Stimulated activated CD8-positive, alpha-beta memory T cell treated with anti-CD3 and anti-CD28 coated beads, Interleukin-12 subunit alpha, Interleukin-12 subunit beta, amount 100 ng/mL, for 4 hours (primary cell): Measurements from ENCODE around the gene ANKRD27.
"Not testable (repeated sequence)": the region's sequence is repeated elsewhere in the genome, so short reads cannot be mapped to it uniquely, and the experiment has no call there.

Experiments used
- DNase-seq: peaks from one replicate; pipeline ENCODE4 v3.0.0-alpha.2; 2020; ENCODE audit warnings: low read depth

The ANKRD27 gene

DNA sequence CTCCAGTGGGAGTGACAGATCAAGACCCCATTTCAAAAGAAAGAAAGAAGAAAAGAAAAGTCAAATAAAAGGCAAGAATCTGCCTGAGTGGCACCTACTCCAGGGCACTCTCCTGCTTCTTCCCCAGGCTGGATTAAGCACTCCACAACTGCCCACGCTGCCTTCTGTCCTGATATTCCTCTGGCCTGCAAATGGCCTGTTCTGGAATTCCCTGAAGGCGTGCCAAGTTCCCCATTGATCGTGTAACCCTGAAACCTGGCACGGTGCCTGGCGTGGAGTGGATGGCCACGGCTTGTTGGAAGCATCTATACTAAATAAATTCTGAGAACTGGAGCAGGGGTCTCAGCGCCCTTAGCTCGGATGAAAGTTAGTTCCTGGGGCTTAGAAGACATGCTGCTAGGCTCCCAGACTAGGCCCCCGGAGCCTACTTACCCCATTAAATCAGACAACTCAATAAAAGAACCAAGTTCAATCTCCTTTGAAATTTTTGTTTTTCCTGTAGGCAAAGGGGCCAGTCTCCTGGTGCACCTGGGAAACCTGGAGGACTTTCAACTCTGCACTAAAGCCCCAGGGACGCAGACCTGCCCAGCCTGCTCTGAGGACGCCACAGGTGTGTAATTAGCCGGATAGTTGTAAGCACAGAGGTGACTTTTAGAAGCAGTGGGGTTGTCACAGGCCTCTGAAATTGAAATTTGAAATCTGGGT is 21.9 kb downstream of the ANKRD27 start:
- DNase-seq = no peak

DNA sequence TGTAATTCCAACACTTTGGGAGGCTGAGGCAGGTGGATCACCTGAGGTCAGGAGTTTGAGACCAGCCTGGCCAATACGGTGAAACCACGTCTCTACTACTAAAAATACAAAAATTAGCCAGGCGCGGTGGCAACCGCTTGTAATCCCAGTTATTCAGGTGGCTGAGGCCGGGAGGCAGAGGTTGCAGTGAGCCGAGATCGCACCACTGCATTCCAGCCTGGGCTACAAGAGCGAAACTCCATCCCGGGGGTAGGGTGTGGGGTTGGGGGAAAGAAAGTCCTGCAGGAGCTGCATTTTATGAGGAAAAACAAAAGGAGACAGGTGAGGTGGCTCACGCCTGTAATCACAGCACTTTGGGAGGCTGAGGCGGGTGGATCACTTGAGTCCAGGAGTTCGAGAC is 22.6 kb downstream of the ANKRD27 start:
- DNase-seq = not testable (repeated sequence)

DNA sequence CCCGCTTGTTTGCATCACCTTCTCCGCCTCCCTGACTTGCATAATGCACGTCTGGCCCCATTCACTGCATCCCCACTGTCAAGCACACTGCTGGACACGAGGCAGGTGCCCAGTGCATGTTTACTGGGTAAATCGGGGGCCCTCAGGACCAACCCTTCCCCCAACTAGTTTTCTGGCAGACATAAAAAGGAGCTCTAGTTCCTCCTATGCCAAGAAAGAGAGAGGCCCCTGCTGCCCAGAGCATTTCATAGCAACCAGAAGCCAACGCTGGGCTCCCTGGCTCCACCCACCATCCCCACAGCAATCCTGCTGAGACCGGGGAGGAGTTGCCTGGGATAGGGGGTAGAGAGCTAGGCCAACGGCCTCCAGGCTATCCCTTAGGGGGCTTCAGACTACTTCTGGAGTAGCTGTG is 23.2 kb downstream of the ANKRD27 start:
- DNase-seq = no peak

DNA sequence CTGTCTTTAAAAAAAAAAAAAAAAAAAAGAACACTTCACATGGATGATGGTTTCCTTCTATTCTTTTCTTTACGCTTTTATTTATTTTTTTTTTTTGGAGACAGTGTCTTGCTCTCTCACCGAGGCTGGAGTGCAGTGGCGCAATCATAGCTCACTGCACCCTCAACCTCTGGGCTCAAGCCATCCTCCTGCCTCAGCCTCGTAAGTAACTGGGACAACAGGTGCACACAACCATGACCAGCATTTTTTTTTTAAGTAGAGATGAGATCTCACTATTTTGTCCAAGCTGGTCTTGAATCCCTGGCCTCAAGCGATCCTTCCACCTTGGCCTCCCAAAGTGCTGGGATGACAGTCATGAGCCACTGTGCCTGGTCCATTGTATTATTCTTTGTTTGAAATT is 24.3 kb downstream of the ANKRD27 start:
- no peak for DNase-seq

DNA sequence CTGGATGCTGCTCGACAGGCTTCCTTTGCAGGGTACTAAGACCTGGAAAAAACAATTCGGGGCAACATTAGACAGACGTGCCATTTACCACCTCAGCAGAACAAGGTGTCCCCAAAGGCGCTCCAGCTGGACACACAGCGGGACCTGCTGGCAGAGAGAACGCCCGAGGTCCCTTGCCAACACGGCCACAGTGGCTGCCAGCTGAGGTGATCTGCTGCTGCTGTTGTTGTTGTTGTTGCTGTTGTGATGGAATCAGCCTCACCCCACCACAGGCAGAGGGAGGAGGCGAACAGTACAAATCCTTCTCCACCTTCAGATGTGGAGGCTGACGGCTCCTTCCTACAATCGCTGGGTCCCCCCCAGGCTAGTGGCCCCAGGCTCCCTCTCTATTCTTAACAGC is 25.2 kb downstream of the ANKRD27 start:
- no peak for DNase-seq

GRCh38 chr19:32647361-32647760 is 27.6 kb downstream of the ANKRD27 start:
- no peak for DNase-seq

- no peak for DNase-seq
Observed at GRCh38 chr19:32646556-32646955, 28.4 kb downstream of the ANKRD27 start.

GRCh38 chr19:32642771-32643170 is 32.2 kb downstream of the ANKRD27 start:
- peak; percentile 23 for DNase-seq

- no peak for DNase-seq
Observed at GRCh38 chr19:32638625-32639024, 36.4 kb downstream of the ANKRD27 start.

DNA sequence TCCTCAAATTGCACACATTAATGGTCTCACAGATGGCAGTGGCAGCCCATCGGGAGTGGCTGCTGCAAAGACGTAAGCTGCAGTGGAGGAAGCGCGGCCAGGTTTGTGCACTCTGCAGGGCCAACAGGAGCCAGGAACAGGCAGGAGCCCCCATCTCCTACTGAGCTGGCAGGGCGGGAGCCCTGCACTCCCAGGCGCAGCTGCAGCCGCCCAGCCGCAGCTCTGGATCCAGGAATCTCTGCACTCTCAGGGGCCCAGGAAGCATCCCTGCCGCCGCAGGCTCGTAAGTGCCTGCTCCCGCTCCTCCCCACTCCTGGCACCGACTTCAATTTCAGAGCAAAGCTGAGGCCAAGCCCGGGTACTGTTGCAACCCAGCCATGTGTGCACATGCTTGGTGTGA is 37.5 kb downstream of the ANKRD27 start:
- DNase-seq = no peak

GRCh38 chr19:32631381-32631780 is 43.6 kb downstream of the ANKRD27 start:
- DNase-seq = no peak

- no peak for DNase-seq
Observed at GRCh38 chr19:32630338-32630737, 44.6 kb downstream of the ANKRD27 start.

- no peak for DNase-seq
Observed at GRCh38 chr19:32627714-32628270, 47.2 kb downstream of the ANKRD27 start.

- DNase-seq = no peak
Observed at GRCh38 chr19:32626969-32627368, 48.0 kb downstream of the ANKRD27 start.

DNA sequence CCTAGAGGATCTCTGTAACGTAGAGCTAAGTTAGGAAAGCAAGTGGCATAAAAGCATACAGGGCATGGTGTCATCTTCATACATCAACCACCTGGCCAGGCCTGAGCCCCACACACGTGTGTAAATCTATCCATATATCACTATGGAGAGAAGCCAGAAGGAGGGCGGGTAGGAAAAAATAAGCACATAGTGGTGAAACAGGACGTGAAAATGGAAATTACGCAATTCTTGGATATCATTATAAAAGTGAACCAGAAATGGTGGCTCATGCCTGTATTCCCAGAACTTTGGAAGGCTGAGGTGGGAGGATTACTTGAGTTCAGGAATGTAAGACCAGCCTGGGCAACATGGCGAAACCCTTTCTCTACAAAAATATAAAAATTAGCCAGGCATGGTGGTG is 50.6 kb downstream of the ANKRD27 start:
- DNase-seq = no peak

- no peak for DNase-seq
Observed at GRCh38 chr19:32622002-32622401, 53.0 kb downstream of the ANKRD27 start.

GRCh38 chr19:32619051-32619685 is 55.8 kb downstream of the ANKRD27 start:
- DNase-seq = no peak

DNA sequence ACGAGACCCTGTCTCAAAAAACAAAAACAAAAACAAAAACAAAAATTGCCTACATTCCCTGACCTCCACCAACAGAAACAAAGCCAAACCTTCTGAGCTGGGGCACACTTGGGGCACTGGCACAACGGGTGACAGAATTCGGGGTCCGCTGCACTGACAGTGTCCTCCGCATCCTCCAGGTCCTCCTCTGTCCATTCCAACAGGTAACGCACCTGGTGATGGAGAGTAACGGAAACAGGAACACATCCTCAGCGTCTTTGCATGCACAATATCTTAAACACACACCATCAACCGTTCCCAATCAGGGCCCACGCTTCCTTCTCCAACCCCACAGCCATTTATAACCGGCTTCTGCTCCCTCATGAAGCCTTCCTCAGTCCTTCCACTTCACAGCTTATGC is 59.4 kb downstream of the ANKRD27 start:
- no peak for DNase-seq

DNA sequence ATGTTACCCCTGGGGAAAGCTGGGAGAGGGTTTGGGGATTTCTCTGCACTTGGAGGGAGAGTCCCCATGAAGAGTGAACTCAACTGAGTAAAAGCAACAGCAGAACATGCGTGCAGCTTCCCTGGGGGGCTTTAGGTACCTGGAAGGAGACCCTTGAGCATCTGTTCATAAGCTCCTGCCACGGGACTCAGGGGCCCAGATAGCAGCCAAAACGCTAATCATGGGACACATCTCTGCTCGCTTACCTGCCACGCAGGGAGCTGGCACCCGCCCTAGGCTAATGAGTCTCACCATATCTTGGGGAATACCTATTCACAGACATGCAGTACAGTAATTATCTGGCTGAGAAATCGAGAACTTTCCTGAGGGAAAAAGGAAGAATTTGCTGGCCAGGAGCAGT is 60.1 kb downstream of the ANKRD27 start:
- no peak for DNase-seq

DNA sequence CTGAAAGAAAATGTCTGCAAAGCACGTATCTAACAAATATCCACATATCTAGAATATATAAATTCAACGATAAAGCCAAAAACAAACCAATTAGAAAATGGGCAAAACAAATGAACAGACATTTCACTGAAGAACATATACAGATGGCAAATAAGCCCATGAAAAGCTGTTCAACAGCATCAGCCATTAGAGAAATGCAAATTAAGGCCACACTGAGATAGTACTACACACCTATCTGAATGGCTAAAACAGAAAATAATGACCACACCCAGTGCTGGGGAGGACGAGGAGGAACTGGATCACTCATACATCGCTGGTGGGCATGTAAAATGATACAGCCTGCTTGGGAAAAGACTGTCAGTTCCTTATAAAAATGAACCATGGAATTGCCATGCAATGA is 62.0 kb downstream of the ANKRD27 start:
- DNase-seq = no peak

- no peak for DNase-seq
Observed at GRCh38 chr19:32611161-32611560, 63.8 kb downstream of the ANKRD27 start.

GRCh38 chr19:32607479-32607878 is 67.5 kb downstream of the ANKRD27 start:
- no peak for DNase-seq

GRCh38 chr19:32606289-32606688 is 68.7 kb downstream of the ANKRD27 start:
- no peak for DNase-seq

GRCh38 chr19:32605544-32605943 is 69.4 kb downstream of the ANKRD27 start:
- no peak for DNase-seq
